Endometrial microvascular endothelial cells (primary cell): Measurements from ENCODE around the gene MYCN. TPM values are rescaled to one million over a fixed set of nuclear protein-coding genes. Genes with fewer than 3 reads are reported as not detected.
"Not testable (repeated sequence)": the region's sequence is repeated elsewhere in the genome, so short reads cannot be mapped to it uniquely, and the experiment has no call there.

Source experiments
- in situ Hi-C: cut with HindIII; loops from 2 replicates; pipeline ENCODE4 v1.10.0; 2017; ENCODE audit warnings: low sequenced_read_pairs, low pct_unique_long_range_greater_than_20kb; ENCODE audit errors: inconsistent ontology term
- total RNA-seq: library from RNA; depleted of rRNA; stranded (reverse); fragments of >200 nt; gene quantifications from one replicate; pipeline ENCODE4 v1.2.3, GENCODE V29; 2015; ENCODE audit errors: inconsistent ontology term

The MYCN gene
- total RNA-seq, 1 donor from 2014 or later = not detected

- in situ Hi-C loops = no loop called here
These were observed 13.7 kb downstream of the MYCN start for GRCh38 chr2:15953891-15954680.

GRCh38 chr2:15954761-15955160 is 14.4 kb downstream of the MYCN start:
- in situ Hi-C loops = no loop called here

- in situ Hi-C loops = no loop called here
These were observed 15.1 kb downstream of the MYCN start for GRCh38 chr2:15955232-15955988.

DNA sequence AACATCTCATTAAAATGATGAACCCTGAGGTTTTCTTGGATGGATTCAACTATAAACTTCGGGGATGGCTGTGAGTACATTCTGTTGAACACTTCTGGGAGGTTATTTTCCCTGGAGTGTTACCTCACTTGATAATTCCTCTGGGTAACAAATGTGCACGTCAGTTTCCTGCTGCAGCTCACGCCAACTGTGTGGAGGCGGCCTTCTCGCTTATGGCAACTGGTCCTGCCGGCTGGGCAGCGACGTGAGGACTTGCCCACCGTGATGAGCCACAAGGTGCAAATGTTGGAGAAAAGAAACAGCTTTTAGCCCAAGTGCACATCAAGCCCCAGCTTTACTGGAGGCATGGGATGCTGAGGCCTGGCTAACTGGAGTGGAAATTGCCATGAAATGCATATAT is 15.9 kb downstream of the MYCN start:
- in situ Hi-C loops = no loop called here

DNA sequence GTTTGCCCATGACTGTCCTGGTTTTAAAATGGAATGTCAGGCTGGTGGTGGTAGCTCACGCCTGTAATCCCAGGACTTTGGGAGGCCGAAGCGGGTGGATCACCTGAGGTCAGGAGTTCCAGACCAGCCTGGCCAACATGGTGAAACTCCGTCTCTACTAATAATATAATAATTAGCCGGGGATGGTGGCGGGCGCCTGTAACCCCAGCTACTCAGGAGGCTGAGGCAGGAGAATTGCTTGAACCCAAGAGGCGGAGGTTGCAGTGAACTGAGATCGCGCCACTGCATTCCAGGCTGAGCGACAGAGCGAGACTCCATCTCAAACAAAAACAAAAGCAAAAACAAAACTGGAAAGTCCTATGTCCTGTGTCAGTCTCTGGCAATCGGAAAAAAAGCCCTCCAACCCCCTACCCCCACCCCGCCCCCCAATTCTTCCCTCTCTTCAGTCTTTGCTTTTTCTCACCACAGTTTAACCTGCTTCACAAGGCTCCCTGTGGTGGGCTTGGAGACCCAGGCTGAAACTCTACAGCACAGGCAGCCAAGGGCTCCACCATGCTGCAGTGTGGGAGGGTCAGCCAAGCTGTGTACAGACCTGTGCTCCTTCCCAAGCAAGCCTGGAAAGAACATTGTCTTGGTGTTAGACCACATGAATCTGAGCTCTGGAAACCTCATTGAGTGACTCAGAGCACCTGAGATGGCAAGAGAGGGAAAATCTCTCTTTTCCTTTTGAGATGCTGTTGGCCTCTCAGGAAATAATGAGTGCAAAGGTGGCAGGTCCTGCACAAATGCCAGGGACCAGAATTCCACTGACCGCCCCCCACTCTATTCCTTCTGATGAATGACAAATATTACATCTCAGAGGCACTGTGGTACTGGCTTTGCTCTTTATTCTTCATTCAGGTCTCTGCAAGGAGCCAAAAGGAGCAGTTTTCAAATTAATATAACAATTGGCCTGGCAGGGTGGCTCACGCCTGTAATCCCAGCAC is 16.7 kb downstream of the MYCN start:
- in situ Hi-C loops = no loop called here

DNA sequence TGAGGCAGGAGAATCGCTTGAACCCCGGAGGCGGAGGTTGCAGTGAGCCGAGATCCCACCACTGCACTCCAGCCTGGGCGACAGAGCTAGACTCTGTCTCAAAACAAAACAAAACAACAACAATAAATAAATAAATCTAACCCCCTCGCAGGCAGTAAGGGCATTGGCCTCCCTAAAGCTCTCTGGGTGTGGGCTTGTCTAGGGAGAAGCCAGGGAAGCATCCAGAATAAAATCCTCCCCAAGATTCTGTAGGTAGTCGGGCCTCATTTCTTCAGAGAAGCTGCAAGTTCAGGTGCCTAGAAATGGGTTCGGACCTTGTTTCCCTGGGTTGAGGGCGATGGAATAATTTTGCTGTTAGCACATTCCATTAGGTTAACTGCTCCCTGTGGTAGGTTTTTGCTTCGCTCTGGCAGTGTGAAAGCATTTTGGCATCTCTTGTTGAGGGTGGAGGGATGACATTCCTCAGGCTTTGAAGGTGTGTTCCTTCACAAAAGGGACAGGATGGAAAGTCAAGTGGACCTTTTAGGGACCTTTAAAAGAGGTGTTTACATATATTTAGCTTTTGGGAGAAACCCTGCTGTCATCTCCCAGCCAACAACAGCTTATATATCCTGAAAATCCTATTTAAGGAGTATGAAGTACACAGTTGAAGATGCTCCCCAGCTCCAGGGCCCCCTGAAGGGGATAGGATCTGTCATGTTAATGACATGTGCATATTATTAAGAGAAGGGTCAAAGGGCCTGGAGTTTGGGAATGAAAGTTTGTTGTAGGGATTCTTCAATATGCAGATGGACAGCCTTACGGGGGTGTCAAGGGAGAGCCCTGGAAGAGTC is 17.7 kb downstream of the MYCN start:
- in situ Hi-C loops = no loop called here

DNA sequence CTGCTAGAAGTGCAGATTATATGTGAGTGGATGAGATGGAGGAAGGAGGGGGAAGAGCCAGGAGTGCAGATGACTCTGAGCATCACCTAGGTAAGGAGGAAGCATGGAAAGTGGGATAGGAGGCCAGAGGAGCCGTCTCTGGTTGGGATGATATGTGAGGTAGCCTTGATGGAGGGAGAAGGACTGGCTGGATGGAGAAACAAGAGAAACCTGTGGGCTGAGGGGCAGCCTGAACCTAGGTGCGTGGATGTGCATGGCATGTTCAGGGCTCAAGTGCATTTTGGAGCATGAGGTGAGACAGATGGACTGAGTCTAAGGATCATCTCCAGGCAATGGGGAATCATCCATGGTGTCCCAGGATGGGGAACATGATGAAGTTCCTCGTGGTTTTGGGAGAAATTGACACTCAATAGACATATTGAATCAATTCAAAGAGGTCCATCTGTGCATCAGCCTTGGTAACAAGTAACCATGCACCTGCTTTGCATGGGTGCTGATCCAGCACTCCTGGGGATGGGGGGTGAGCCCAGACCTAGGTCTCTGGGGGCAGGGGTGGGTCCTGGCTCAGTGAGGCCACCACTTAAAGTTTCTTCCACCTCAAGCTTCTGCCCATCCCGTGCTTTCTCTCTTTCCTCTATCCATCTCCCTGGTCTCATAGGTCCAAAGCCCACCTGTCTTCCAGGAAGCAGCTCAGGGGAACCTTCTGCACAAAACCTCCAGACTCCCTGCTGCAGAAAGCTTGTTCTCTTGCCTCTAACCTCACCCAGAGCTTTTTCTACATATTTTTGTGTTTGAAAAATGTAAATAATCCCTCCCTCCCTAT is 19.2 kb downstream of the MYCN start:
- in situ Hi-C loops = no loop called here

GRCh38 chr2:15960154-15960520 is 19.8 kb downstream of the MYCN start:
- in situ Hi-C loops = not testable (repeated sequence)

- in situ Hi-C loops = not testable (repeated sequence)
These were observed 23.0 kb downstream of the MYCN start for GRCh38 chr2:15963109-15963976.

- in situ Hi-C loops = no loop called here
These were observed 23.8 kb downstream of the MYCN start for GRCh38 chr2:15963977-15964670.

DNA sequence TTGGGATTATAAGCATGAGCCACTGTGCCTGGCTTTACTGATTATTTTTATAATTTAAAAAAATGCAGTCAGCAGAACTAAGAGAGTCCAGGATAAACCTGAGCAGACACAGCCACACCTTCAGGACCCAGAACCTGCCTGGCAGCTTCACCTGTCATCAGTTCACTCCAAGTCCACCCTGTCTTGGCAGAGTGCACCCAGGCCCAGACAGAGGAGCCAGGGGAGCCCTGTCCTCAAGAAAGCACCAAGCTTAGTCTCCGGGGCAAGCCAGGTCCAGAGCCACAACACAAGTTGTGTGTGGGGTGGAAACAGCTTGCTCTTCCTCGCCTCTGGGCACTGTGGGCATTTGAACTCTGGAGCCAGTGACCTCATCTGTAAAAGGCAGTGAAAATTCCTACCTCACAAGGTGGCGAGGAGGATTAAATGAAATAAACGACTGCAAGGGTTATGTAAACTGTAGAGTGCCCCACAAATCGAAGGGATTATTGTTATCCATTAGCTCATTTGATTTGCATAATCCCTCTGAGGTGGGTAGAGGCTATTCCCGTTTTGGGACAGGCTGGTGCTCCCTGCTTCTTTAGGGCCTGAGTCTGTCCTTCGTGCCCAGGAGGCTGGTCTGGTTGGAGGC is 24.7 kb downstream of the MYCN start:
- in situ Hi-C loops = no loop called here

DNA sequence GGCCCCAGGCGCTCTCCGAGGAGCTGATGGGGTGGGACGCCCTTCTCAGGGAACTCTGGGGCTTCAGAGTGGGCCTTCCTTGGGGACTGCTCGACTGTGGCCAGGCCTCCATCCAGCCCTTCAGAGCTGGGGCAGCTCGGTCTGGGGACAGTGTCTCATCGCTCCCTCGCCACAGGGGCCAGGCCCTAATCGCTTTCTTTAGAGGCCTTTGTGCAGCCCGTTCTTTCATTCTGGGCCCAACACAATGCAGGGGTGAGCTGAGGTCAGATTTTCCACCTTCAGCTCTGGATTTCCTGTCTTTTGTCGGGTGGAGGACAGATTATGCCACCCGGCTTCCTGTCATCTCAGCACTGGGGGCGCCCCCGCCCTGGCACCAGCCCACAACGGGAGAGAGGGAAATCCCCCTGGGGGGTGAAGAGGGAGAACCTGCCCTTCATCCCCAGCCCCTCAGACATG is 25.2 kb downstream of the MYCN start:
- in situ Hi-C loops = no loop called here

DNA sequence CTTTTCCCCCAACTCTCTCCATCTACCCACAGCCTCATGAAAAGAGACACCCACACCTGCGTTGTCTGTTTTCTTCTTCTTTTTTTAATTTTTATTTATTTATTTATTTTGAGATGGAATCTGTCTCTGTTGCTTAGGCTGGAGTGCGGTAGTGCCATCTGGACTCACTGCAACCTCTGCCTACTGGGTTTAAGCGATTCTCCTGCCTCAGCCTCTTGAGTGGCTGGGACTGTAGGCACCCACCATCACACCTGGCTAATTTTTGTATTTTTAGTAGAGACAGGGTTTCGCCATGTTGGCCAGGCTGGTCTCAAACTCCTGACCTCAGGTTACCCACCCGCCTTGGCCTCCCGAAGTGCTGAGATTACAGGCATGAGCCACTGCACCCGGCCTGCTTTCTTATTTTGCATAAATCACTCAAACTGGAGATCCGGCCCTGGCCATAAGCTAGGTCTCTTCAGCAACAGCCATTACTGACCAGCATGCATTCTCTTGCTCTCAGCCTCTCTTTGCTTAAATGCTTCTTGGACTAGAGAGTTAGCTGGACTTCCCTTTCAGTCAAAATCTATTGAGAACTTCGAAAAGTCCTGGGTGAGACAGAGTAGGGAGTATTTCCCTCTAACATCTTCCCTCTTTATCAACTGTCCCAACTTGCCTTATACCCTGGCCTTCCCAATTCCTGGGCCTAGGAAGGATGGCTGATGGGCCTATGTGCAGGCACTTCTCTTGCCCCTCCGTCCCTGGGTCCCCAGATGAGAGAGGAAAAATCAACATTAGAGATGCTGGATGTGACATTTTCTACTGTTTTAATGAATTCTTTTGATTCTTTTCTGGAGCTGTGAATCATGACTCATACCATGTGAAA is 27.3 kb downstream of the MYCN start:
- in situ Hi-C loops = no loop called here

GRCh38 chr2:15968280-15969178 is 28.2 kb downstream of the MYCN start:
- in situ Hi-C loops = no loop called here
